Mesothelial cell of epicardium (in vitro differentiated cells): ENCODE results near the gene TMEM92. TPM values are rescaled to one million over a fixed set of nuclear protein-coding genes. Genes with fewer than 3 reads are reported as not detected.

ENCODE experiments used
- DNase-seq, 2 experiments: peaks; one replicate each; pipeline ENCODE4 v3.0.0; 2021; ENCODE audit warnings: low spot score in 2 of 2; ENCODE audit not compliant: unreplicated experiment in 2 of 2
- H3K27ac Mint-ChIP-seq: 2 replicates; pipeline ENCODE4 v1.8.0; 2021; ENCODE audit warnings: mixed read lengths
- H3K27me3 Mint-ChIP-seq: 2 replicates; pipeline ENCODE4 v1.8.0; 2021; ENCODE audit warnings: low read depth, mixed read lengths
- H3K36me3 Mint-ChIP-seq: 2 replicates; pipeline ENCODE4 v1.8.0; 2021; ENCODE audit warnings: mixed read lengths
- H3K4me1 Mint-ChIP-seq: 2 replicates; pipeline ENCODE4 v1.8.0; 2021; ENCODE audit warnings: mixed read lengths
- H3K4me3 Mint-ChIP-seq: 2 replicates; pipeline ENCODE4 v1.8.0; 2021; ENCODE audit warnings: mild to moderate bottlenecking, moderate library complexity, mixed read lengths
- H3K9me3 Mint-ChIP-seq: 2 replicates; pipeline ENCODE4 v1.8.0; 2021; ENCODE audit warnings: mixed read lengths
- CTCF ChIP-seq: fragments of 200-600 bp; sonication (generic); IDR thresholded peaks from one replicate; pipeline ENCODE4 v1.5.0; 2021; ENCODE audit warnings: antibody characterized with exemption; ENCODE audit not compliant: unreplicated experiment
- total RNA-seq: library from RNA; stranded (reverse); gene quantifications from 3 replicates; pipeline ENCODE4 v1.2.1, GENCODE V29; 2021

The TMEM92 gene
- total RNA-seq, 1 donor from 2014 or later, result 2.7 TPM

DNA sequence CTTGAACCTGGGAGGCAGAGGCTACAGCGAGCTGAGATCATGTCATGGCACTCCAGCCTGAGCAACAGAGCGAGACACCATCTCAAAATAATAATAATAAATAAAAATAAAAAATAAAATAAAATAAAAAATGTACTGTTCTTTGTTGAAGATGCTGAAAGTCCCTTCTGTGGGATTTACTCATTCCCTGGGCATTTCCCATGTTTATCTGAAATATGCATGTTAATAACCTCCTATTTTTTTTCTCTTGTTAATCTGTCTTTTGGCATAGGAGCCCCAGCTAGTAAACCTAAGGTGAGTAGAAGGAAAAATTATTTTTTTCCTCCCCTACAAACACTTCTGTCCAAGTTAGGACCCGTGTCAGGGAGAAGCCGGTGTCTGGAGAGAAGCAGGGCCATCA, 34.4 kb downstream of the TMEM92 start:
- no peak for DNase-seq
- no peaks in the 10 kb centered on the region for H3K36me3 Mint-ChIP-seq
- no peak overlapping the region for H3K4me3 Mint-ChIP-seq
- peaks cover 19% of the 10 kb centered on the region for H3K4me1 Mint-ChIP-seq
- no peak for TF ChIP-seq CTCF
- H3K27me3 Mint-ChIP-seq, result no peaks in the 10 kb centered on the region
- no peaks in the 10 kb centered on the region for H3K9me3 Mint-ChIP-seq
- H3K27ac Mint-ChIP-seq, result no peak overlapping the region

GRCh38 chr17:50310455-50311111, 36.3 kb downstream of the TMEM92 start:
- H3K9me3 Mint-ChIP-seq, result no peaks in the 10 kb centered on the region
- no peak overlapping the region for H3K27ac Mint-ChIP-seq
- DNase-seq, result no peak
- H3K36me3 Mint-ChIP-seq, result no peaks in the 10 kb centered on the region
- H3K4me3 Mint-ChIP-seq, result no peak overlapping the region
- H3K27me3 Mint-ChIP-seq, result no peaks in the 10 kb centered on the region
- no peak for TF ChIP-seq CTCF
- H3K4me1 Mint-ChIP-seq, result peaks cover 19% of the 10 kb centered on the region

- H3K4me3 Mint-ChIP-seq, result no peak overlapping the region
- H3K9me3 Mint-ChIP-seq, result no peaks in the 10 kb centered on the region
- DNase-seq, result no peak
- peaks cover 24% of the 10 kb centered on the region for H3K4me1 Mint-ChIP-seq
- TF ChIP-seq CTCF, result no peak
- no peaks in the 10 kb centered on the region for H3K27me3 Mint-ChIP-seq
- H3K27ac Mint-ChIP-seq, result no peak overlapping the region
- H3K36me3 Mint-ChIP-seq, result no peaks in the 10 kb centered on the region
Observed at GRCh38 chr17:50311112-50311460, 36.8 kb downstream of the TMEM92 start.

GRCh38 chr17:50311483-50311882, 37.2 kb downstream of the TMEM92 start:
- H3K4me3 Mint-ChIP-seq, result no peak overlapping the region
- DNase-seq, result no peak

GRCh38 chr17:50312308-50312707, 38.0 kb downstream of the TMEM92 start:
- no peaks in the 10 kb centered on the region for H3K27me3 Mint-ChIP-seq
- H3K4me1 Mint-ChIP-seq, result peaks cover 28% of the 10 kb centered on the region
- DNase-seq, result no peak

More at GRCh38 chr17:50311483-50311882, 37.2 kb downstream of the TMEM92 start:
- no peak for TF ChIP-seq CTCF
- H3K27ac Mint-ChIP-seq, result no peak overlapping the region
- no peaks in the 10 kb centered on the region for H3K27me3 Mint-ChIP-seq
- H3K9me3 Mint-ChIP-seq, result no peaks in the 10 kb centered on the region
- no peaks in the 10 kb centered on the region for H3K36me3 Mint-ChIP-seq
- H3K4me1 Mint-ChIP-seq, result peaks cover 27% of the 10 kb centered on the region

More at GRCh38 chr17:50312308-50312707, 38.0 kb downstream of the TMEM92 start:
- no peak for TF ChIP-seq CTCF
- Mint-ChIP-seq H3K27ac (no peak overlapping the region), H3K9me3 (no peaks in the 10 kb centered on the region), H3K36me3 (no peaks in the 10 kb centered on the region), H3K4me3 (no peak overlapping the region)
